Measurements from ENCODE around the gene SRC. TPM values are rescaled to one million over a fixed set of nuclear protein-coding genes. Genes with fewer than 3 reads are reported as not detected.

Gene SRC
- total RNA-seq, 1 experiment from 2014 or later = 7.6 TPM

Other genes with a start within 250 kb of the SRC start
- 353 and 402 TPM in 2 replicates for gene RPN2, start 166.8 kb upstream of the SRC start, total RNA-seq (2014; rRNA removed; shearing (Covaris generic))
- gene MROH8, start 166.6 kb upstream of the SRC start, total RNA-seq (2014; rRNA removed; shearing (Covaris generic)) = 2.3 and 5.1 TPM in 2 replicates
- not detected in 2 replicates for gene GHRH, start 84.3 kb upstream of the SRC start, total RNA-seq (2014; rRNA removed; shearing (Covaris generic))
- 16.2 and 19.6 TPM in 2 replicates for gene MANBAL, start 56.5 kb upstream of the SRC start, total RNA-seq (2014; rRNA removed; shearing (Covaris generic))
- gene NNAT, start 175.1 kb downstream of the SRC start, total RNA-seq (2014; rRNA removed; shearing (Covaris generic)) = not detected in 2 replicates
- 93.1 and 102 TPM in 2 replicates for gene BLCAP, start 181.7 kb downstream of the SRC start, total RNA-seq (2014; rRNA removed; shearing (Covaris generic))